MM.1S (cell line): ENCODE data around the gene C9.
A peak's percentile ranks its signal among the peaks of the same experiment; 100 is the strongest.

Experiments
- DNase-seq: peaks from one replicate; pipeline ENCODE4 v3.0.0-alpha.2; 2015
- H2AFZ ChIP-seq: fragments of 300-600 bp; sonication (generic); 2 replicates; pipeline ENCODE4 v1.6.0; 2016; ENCODE audit warnings: antibody characterized with exemption, low read length
- H3F3A ChIP-seq: fragments of 300-600 bp; sonication (generic); 2 replicates; pipeline ENCODE4 v1.6.1; 2016; ENCODE audit warnings: mild to moderate bottlenecking, antibody characterized with exemption, low read length, moderate library complexity, mixed read lengths; ENCODE audit not compliant: insufficient read depth
- H3K27ac ChIP-seq: fragments of 300-600 bp; sonication (generic); 2 replicates; pipeline ENCODE4 v1.5.1; 2016; ENCODE audit warnings: mild to moderate bottlenecking, low read length
- H3K27me3 ChIP-seq: fragments of 300-600 bp; sonication (generic); replicated peaks from 2 replicates; pipeline ENCODE4 v1.6.0; 2016; ENCODE audit warnings: low read length; ENCODE audit not compliant: insufficient read depth
- H3K36me3 ChIP-seq: fragments of 300-600 bp; sonication (generic); replicated peaks from 2 replicates; pipeline ENCODE4 v1.6.1; 2016; ENCODE audit warnings: mild to moderate bottlenecking, low read length, mixed read lengths; ENCODE audit not compliant: insufficient read depth
- H3K4me1 ChIP-seq: fragments of 300-600 bp; sonication (generic); 2 replicates; pipeline ENCODE4 v1.6.1; 2016; ENCODE audit warnings: low read length, mixed read lengths
- H3K4me2 ChIP-seq: fragments of 300-600 bp; sonication (generic); 2 replicates; pipeline ENCODE4 v1.6.0; 2016; ENCODE audit warnings: low read depth, low read length
- H3K4me3 ChIP-seq: fragments of 300-600 bp; sonication (generic); 2 replicates; pipeline ENCODE4 v1.5.1; 2016; ENCODE audit warnings: low read length, mixed read lengths
- H3K79me2 ChIP-seq: fragments of 300-600 bp; sonication (generic); 2 replicates; pipeline ENCODE4 v1.6.1; 2016; ENCODE audit warnings: mixed run types, low read length, mixed read lengths
- H3K9ac ChIP-seq: fragments of 300-600 bp; sonication (generic); 2 replicates; pipeline ENCODE4 v1.6.1; 2016; ENCODE audit warnings: low read length, mixed read lengths
- H3K9me2 ChIP-seq: fragments of 300-600 bp; sonication (generic); replicated peaks from 2 replicates; pipeline ENCODE4 v1.6.1; 2016; ENCODE audit warnings: mild to moderate bottlenecking, low read length, mixed read lengths; ENCODE audit not compliant: insufficient read depth
- H3K9me3 ChIP-seq: fragments of 300-600 bp; sonication (generic); replicated peaks from 2 replicates; pipeline ENCODE4 v1.6.1; 2016; ENCODE audit warnings: mild to moderate bottlenecking, low read length, mixed read lengths; ENCODE audit not compliant: insufficient read depth
- H4K20me1 ChIP-seq: fragments of 300-600 bp; sonication (generic); 2 replicates; pipeline ENCODE4 v1.6.1; 2016; ENCODE audit warnings: mild to moderate bottlenecking, low read length, moderate library complexity, mixed read lengths; ENCODE audit not compliant: insufficient read depth
- EZH2 ChIP-seq: fragments of 300-600 bp; sonication (generic); optimal IDR thresholded peaks from 2 replicates; pipeline ENCODE3; 2017; ENCODE audit warnings: low read depth, mild to moderate bottlenecking, antibody characterized with exemption, low read length, mixed read lengths
- EZH2phosphoT487 ChIP-seq: fragments of 300-600 bp; sonication (generic); IDR thresholded peaks from 2 replicates; pipeline ENCODE4 v1.6.1; 2018; ENCODE audit warnings: antibody characterized with exemption, low read length
- TF ChIP-seq, protein P1 (sequence below): fragments of 300-600 bp; sonication (generic); IDR thresholded peaks from 2 replicates; pipeline ENCODE4 v1.5.1; 2016; ENCODE audit warnings: antibody characterized with exemption, low read length, mixed read lengths

The C9 gene

GRCh38 chr5:39356263-39356662 lies 8.0 kb downstream of the C9 start:
- H3K9me3 ChIP-seq: no peaks in the 10 kb centered on the region
- no peak overlapping the region for H3K9ac ChIP-seq
- no peak overlapping the region for H3K4me3 ChIP-seq
- H3F3A ChIP-seq: no peaks in the 10 kb centered on the region
- no peaks in the 10 kb centered on the region for H4K20me1 ChIP-seq
- TF ChIP-seq EZH2 (no peak), EZH2phosphoT487 (no peak)
- TF ChIP-seq, protein P1, sequence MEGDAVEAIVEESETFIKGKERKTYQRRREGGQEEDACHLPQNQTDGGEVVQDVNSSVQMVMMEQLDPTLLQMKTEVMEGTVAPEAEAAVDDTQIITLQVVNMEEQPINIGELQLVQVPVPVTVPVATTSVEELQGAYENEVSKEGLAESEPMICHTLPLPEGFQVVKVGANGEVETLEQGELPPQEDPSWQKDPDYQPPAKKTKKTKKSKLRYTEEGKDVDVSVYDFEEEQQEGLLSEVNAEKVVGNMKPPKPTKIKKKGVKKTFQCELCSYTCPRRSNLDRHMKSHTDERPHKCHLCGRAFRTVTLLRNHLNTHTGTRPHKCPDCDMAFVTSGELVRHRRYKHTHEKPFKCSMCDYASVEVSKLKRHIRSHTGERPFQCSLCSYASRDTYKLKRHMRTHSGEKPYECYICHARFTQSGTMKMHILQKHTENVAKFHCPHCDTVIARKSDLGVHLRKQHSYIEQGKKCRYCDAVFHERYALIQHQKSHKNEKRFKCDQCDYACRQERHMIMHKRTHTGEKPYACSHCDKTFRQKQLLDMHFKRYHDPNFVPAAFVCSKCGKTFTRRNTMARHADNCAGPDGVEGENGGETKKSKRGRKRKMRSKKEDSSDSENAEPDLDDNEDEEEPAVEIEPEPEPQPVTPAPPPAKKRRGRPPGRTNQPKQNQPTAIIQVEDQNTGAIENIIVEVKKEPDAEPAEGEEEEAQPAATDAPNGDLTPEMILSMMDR: no peak
- no peak overlapping the region for H3K4me2 ChIP-seq
- H3K36me3 ChIP-seq: no peaks in the 10 kb centered on the region
- H3K27ac ChIP-seq: no peak overlapping the region
- H3K4me1 ChIP-seq: peaks cover 15% of the 10 kb centered on the region
- H2AFZ ChIP-seq: no peak overlapping the region
- H3K79me2 ChIP-seq: no peaks in the 10 kb centered on the region
- H3K9me2 ChIP-seq: no peaks in the 10 kb centered on the region
- DNase-seq: no peak
- no peaks in the 10 kb centered on the region for H3K27me3 ChIP-seq

DNA sequence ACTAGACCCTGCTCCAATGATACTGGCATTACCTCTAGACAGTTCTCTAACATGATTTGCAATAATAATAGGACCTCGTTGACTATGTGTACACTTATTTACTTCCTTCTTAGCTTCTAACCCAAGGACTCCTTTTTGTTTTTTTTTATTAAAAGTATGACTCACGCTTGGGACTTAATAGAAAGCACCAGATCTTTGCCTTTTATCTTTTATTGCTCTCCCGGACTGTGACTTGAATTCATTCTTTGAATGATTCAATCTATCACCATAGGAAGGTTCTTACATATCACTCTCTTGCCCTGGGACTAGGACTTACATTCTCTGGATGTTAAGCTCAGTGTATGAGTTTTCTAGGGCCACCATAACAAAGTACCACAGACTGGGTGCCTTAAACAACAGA lies 9.0 kb downstream of the C9 start:
- Histone ChIP-seq H2AFZ (no peak overlapping the region), H3K4me2 (no peak overlapping the region), H3K9ac (no peak overlapping the region), H3K4me1 (peaks cover 15% of the 10 kb centered on the region), H3K4me3 (no peak overlapping the region), H3K36me3 (no peaks in the 10 kb centered on the region), H3K79me2 (no peaks in the 10 kb centered on the region), H3F3A (no peaks in the 10 kb centered on the region), H4K20me1 (no peaks in the 10 kb centered on the region), H3K27me3 (no peaks in the 10 kb centered on the region), H3K27ac (no peak overlapping the region), H3K9me2 (no peaks in the 10 kb centered on the region), H3K9me3 (no peaks in the 10 kb centered on the region)
- no peak for DNase-seq
- TF ChIP-seq EZH2: no peak
- TF ChIP-seq, protein P1: no peak
- no peak for TF ChIP-seq EZH2phosphoT487

GRCh38 chr5:39353717-39354399 lies 10.4 kb downstream of the C9 start:
- Histone ChIP-seq H3K27me3 (no peaks in the 10 kb centered on the region), H3K36me3 (no peaks in the 10 kb centered on the region), H3K4me2 (peak overlapping the region; percentile 14; the same call in 1 of the 2 replicates), H2AFZ (peak overlapping the region; percentile 37), H3K79me2 (no peaks in the 10 kb centered on the region), H3K9ac (no peak overlapping the region), H3K9me3 (no peaks in the 10 kb centered on the region), H3K4me1 (peaks cover 15% of the 10 kb centered on the region), H3K4me3 (no peak overlapping the region), H3F3A (no peaks in the 10 kb centered on the region), H3K27ac (peak overlapping the region; percentile 19; the same call in 1 of the 2 replicates), H3K9me2 (no peaks in the 10 kb centered on the region), H4K20me1 (no peaks in the 10 kb centered on the region)
- TF ChIP-seq, protein P1: no peak
- TF ChIP-seq EZH2 (no peak), EZH2phosphoT487 (no peak)
- peak; percentile 41 for DNase-seq
